CD4-positive, alpha-beta T cell treated with Interleukin-15 for 1 hour (primary cell): Measurements from ENCODE around the gene DMAP1.
A peak's percentile ranks its signal among the peaks of the same experiment; 100 is the strongest.

Experiments used
- DNase-seq: peaks from one replicate; pipeline ENCODE4 v3.0.0-alpha.2; 2020

The DMAP1 gene

DNA sequence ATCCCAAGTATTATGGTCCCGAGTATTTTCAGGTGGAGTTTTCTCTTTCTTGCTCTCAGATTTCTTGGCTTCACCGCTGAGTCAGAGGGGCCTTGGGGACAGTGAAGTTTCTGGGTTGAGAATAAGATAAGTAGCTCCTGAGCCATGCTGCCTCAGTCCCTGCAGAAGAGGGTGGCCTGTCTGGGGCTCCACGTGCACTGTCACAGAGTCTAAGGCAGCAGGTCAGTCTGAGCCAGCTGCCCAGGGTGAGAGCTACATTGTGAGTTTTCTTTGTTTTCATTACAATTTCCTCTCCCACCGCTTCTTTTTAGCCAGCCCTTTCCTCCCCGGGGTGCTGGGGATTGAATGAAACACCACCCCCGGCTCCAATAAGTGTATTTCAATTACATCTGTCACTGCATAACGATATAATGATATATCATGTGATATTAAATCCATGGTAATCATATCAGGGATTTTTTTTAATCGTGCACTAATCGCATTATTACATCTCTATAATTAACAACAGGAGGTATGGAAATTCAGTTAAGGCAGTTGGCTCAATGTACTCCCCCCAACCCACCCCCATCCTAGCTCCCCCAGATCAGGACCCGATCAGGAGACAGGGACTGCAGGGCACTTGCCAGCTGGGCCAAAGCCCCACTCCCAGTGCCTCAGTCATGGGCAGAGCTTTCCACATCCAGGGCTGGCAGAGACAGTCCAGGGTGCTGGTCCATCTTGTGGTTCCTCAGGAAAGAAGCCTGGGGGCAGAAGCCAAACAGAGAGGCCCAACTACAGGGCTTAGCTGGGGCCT is 43.7 kb downstream of the DMAP1 start:
- no peak for DNase-seq

DNA sequence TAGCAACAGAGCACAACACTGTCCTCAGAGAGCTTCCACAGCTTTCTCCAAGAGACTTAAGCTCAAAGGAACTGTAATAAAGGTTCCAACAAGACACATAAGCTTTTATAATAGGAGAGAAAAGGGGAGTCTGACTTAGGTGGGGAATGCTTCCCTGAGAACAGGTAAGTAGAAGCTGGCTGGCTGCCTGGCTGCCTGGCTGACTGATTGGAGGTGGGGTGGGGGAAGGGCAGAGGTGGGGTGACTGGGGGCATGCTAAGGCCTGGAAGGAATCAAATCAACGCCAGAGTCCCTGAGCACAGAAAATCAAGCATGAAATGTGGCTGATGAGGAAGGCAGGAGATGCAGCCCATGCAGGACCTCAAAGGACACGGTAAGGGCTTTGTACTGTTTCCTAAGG is 45.8 kb downstream of the DMAP1 start:
- no peak for DNase-seq

DNA sequence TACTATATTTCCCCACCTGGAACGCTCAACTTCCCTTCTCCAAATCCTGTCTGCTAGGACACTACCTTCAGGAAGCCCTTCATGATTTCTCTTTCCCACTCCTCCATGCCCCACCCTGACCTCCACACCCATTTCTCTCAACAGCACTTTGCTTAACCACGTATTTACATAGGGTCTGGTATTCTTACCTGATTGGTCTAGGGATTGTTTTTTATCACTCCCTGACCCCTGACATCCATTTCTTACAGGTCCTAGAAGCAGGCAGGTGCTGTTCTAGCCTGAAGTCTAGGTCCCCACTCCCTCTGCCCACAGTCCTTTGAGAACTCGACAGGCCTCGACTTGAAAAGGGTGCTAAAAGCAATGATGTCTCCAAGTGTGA is 47.5 kb downstream of the DMAP1 start:
- no peak for DNase-seq

DNA sequence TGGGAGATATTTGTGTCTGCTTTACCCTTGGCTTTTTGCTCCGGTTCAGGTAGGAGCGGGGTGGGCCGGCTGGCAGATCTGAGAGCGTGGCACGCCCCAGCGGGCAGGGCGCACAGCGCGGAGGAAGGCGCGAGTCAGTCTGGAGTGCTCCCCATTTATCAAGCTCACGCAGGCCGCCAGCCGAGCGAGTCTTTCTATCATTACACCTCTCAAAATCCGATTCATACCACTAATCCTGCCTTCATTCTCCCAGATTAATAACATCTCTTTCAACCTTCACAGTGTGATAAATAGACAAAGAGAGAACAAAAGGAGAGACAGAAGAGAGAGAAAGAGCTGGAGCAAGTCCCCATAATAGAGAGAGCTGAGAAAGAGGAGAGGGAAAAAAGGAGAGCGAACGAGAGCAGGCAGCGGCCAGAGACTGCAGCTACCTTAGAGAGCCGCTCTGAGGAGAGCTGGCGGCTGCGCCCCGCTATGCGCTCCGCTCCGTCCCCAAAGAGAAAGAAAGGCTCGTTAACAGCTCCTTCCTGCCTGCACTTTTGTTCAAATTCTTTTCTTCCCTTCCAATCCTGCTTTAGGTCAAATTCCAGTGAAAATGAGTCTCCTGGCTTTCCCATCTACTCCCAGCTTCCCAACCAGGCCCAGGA is 48.0 kb downstream of the DMAP1 start:
- DNase-seq = no peak

DNA sequence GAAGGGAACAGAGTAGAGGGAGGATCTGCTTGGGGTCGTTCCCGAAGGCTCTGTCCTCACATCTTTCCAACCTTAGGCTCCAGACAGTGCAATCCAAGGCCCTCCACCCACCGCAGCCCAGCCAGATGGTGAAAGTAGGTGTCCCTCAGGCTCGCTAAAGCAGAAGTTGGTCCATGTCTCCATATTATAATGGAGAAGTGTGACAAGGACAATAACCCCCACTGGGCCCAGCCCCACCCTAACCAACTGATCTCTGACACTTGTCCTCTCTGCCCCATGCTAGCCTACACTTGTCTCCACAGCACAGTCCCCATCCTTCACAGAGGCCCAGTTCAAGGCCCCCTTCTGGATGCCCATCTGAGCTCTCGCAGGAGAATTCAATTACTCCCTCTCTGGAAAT is 48.7 kb downstream of the DMAP1 start:
- DNase-seq = peak; percentile 29

DNA sequence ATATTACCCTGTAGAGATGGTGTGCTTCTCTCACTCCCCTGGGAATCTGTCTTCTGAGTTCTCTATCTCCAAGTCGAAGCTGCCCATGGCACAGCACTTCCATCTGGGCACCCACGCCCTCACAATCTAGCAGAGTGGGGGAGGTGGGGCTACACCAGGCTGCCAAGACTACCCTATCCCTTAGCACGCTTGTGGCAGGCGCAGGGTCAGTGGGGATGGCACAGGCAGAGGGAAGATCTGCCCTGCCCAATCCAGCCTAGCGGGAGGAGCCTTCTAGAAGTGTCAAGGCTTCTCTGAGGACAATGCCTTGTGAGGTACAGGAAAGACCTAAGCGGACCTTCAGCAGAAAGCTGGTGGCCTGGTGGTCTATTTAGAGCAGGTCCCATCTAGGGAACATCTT is 49.1 kb downstream of the DMAP1 start:
- DNase-seq = no peak

DNA sequence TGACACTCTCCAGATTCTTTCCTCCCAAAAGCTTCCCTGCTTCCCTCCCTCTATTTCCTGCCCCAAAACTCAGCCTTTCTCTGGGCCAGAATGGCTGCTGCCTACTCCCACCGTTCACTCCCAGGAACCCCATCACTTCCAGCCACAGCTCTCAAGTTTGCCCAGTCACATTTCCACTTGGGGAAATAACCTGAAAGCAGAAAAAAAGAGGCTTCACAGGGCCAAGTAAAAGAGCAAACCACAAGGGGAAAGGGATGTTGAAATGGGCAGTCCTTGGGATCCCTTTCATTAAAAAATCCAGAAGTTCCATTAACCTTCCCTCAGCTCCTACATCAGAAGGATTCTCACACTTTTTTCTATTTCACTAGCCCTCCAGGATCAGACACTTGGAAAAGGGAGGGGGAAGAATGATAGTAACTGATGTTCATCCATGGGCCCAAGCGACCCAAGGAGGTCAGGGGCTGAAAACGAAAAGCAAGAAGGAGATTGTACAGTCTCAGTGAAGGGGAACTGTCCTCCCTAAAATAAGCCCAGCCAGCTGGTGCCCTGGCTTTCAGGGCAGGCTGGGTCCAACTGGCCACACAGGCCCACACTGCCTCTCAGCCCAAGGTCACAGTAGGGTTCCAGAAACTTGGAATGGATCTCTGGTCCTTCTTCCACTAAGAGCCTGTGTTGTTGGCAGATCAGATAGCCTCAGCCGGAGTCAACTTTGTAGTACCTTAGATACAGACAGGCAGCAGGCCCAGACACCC is 49.7 kb downstream of the DMAP1 start:
- no peak for DNase-seq

DNA sequence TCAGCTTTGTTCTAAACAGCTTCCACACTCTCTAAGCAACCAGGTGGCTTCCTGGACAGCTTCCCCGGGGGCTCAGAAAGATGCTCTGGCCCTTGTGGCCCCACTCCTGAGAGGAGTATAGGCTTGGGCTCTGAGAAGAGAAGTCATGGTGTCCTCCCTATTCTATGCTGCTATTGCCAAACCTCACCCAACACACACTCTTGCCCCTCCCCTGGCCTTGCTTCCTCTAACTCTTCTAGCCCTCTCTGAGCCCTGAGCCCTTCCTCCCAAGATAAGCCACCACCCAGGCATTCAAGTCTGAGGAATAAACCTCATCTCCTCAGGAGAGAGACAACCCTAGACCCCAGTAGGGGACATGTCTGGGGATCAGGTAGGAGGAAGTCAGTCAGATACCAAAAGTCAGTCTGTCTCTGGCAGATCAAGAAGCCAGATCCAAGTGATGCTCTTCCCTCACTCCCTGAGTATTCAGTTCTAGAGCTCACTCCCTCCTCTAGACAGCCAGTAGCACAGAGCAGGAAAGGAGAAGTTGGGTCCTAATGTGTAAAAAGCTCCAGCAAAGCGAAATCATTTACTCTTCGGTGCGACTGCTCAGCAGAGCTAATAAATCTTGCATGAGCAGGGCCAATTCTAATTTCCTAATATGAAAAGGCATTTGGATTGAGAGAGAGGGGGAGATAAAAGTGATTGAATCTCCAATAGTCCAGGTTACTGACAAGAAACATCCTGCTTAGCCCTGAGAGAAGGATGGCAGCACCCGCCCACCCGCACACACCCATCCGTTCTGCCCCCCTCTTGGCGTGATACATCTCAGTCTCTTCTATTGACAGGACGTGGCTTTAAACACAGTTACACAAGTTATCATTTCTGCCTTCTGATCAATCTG is 50.5 kb downstream of the DMAP1 start:
- no peak for DNase-seq

DNA sequence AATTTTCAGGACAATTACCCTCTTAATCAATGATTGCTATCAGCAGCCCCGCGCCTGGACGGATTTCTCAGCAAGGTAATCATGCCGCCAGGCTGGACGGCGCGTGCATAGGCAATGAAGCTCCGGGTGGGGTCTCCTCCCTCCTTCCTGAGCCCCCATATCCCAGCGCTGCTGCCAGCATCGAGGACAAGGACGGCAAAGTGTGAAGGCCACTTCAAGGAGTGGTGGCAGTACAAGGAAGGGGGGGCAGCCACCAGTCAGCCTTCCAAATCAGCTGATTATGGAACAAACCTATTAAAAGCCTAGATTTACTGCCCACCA is 51.1 kb downstream of the DMAP1 start:
- DNase-seq = no peak

DNA sequence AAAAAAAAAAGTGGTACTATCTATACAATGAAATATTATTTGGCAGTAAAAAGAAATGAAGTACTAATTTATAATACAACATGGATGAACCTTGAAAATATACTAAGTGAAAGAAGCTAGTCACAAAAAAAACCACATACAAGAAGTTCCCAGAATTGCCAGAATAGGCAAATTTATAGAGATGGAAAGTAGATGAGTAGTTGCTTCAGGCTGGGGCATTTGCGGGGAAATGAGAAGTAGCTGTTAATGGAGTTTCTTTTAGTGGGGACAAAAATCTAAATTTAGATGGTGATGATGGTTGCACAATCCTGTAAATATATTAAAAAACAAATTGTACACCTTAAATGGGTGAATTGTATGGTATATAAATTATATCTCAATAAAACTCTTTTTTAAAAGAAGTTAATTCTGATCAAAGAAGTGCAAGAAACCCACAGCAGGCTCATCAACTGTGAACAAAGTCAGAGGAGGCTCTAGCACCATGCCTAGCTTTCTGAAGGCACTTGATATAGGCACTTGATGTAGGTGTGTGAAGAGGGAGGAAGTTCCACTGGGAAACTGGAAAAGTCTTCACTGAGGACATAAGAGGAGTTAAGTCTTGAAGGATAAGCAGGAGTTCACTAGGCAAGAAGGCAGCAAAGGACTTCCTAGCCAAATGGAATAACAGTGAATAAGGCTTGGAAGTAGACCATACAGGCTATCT is 52.5 kb downstream of the DMAP1 start:
- DNase-seq = no peak

DNA sequence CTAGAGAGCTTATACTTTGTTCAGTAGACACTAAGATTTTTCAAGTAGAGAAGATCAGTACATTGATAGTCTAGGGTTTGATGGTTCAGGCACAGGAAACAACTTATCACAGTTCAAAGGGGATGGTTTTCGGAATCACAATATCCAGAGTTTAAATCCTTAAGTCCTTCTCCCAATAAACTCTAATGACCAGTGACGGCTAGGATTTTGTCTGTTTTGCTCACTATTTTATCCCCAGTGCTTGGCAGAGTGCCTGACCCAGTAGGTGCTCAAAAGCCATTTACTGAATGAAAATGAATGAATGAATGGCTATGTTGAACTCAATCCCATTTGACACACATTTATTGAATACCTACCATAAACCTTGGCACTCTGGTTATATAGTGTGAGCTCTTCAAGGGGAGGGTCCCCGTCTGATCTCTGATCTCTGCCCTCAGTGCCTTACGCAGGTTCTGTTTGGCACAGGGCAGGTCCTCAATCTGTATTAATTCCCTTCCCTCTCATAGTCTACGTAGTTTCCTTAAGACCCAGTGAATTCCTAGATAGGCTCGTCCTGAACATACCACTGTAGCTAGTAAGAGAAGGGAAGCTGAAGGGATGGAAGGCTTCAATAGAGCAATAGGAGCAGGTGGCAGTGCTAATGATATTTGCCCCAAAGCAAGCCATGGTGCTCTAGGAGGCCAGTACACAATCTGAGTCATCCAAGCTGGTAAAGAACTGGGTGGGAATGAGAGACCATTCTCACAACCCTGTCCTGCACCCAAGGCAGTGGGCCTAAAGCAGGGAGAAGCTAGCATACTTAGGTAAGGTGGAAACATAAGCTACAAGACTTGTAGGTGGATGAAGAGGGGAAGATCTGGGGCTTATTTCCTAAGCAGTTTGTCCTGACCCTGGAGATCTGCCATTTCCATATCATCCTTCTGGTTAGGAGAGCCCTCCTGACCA is 53.4 kb downstream of the DMAP1 start:
- DNase-seq = no peak

DNA sequence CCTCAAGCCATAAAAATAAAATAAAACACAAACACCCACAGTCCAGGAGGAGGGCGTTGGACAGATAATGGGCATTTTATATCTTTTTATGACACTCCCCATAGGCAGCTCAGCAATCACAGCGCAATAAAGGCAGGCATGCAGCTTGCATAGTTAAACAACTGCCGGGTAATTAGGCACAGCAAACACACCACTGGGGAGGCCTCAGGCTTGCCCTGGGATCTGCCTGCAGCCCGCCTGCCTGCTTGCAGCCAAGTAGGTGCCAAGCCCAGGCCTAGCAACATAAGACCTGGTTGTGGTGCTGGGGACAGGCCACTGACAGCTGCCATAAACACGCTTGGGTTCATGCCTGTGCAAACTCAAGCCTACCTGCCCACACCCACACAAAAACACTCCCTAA is 54.2 kb downstream of the DMAP1 start:
- no peak for DNase-seq

DNA sequence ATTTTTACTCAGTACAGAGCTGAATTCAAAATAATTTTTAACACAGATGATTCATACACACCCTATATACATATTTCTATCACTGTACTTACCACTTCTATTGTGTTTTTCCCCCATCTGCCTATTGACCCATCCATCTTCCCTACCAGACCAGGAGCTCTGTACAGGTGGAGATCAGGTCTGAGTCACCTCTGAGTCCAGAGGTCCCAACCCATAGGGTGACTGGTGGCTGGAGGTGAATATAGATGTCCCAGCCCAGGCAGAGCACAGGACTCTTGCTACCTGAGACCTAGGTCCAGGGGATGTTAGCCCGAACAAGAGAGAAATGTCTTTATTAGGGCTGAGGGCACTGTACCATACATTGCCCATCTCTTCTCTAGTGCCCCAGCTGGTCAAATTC is 54.8 kb downstream of the DMAP1 start:
- DNase-seq = no peak
